NCI-H1105 (cell line): ENCODE results near the gene STXBP5.
"Not testable (repeated sequence)": the region's sequence is repeated elsewhere in the genome, so short reads cannot be mapped to it uniquely, and the experiment has no call there.

Experiments used
- DNase-seq: peaks from one replicate; lab custom pipeline; 2025; lab: John Stamatoyannopoulos, UW

Gene STXBP5

GRCh38 chr6:147246853-147247635 is 42.8 kb downstream of the STXBP5 start:
- DNase-seq = no peak

DNA sequence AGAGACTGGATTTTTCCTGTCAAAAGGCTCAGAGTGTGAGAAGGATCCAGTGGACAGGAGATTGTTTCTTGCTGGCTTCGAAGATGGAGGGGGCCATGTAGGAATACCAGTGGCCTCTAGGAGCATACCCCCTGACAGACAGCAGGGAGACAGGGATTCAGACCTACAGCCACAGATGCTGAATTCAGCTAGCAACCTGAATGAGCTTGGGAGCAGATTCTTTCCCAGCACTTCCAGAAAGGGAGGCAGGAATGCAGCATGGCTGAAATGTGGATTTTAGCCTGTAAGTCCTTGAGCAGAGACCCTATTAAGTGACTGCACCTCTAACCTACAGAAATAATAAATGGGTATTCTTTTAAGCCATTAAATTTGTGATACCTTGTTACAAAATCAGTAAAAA is 44.6 kb downstream of the STXBP5 start:
- DNase-seq = no peak

DNA sequence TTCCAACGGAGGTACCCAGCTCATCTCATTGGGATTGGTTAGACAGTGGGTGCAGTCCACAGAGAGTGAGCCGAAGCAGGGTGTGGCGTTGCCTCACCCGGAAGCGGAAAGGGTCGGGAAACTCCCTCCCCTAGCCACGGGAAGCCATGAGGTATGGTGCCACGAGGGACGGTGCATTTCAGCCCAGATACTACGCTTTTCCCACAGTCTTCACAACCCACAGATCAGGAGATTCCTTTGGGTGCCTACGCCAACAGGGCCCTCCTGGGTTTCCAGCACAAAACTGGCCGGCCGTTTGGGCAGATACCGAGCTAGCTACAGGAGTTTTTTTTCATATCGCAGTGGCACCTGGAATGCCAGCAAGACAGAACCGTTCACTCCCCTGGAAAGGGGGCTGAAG is 46.9 kb downstream of the STXBP5 start:
- DNase-seq = no peak

- not testable (repeated sequence) for DNase-seq
Observed at GRCh38 chr6:147254929-147255473, 50.8 kb downstream of the STXBP5 start.

- no peak for DNase-seq
Observed at GRCh38 chr6:147255948-147256674, 51.9 kb downstream of the STXBP5 start.

- no peak for DNase-seq
Observed at GRCh38 chr6:147257760-147258159, 53.5 kb downstream of the STXBP5 start.

- no peak for DNase-seq
Observed at GRCh38 chr6:147260091-147260490, 55.9 kb downstream of the STXBP5 start.

DNA sequence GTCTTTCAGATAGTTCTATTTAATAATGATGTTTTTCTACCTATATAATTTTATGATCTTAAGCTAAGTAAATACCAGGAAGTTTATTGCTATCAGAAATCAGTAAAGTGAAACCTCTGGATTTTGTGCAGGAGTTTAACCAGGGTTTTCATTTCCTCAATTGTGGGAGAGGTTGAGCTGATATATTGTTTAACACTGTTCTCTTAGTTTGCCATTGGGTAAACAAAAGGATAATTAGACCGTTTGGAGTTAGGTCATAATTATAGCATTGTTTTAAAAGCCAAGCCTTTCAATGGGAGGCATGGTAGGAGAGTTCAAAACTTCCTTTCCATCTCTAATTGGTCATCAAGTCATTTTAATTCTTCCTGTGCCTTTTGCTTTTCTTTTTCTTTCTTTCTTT is 58.7 kb downstream of the STXBP5 start:
- no peak for DNase-seq

DNA sequence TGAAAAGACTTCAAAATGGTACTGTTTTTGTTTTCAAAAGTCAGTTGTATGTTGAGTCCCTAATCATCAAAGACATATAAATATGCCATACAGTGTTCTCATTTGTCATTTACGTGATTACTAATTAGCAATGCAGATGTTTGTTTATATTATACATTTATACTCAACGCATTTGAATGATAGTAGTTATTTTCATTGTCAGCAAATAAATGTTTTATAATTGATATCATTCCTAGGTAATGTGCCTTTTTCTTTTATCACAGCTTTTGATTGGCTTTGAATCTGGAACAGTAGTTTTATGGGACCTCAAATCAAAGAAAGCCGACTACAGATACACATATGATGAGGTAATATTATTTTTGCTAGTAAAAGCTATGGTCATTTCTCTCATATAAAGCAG is 62.6 kb downstream of the STXBP5 start:
- no peak for DNase-seq

- DNase-seq = no peak
Observed at GRCh38 chr6:147267658-147268057, 63.4 kb downstream of the STXBP5 start.

- no peak for DNase-seq
Observed at GRCh38 chr6:147268254-147268653, 64.0 kb downstream of the STXBP5 start.

- DNase-seq = no peak
Observed at GRCh38 chr6:147274012-147274411, 69.8 kb downstream of the STXBP5 start.

DNA sequence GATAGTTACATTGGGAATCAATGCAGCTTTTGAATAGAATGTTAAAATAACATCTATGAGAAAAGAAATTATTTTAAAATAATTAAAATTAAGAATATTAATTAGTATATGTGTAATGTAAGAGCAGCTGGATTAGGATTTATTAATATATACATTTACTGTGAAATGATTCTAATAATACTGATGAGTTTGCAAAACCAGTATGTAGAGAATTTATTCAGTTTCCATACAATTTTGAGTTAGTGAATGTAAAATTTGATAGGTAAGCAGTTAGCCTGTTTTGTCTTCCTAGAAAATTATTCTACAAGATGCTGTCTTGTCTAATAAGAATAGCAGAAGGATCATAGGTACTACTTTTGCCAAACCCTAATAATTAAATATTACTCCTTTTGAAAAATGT is 70.6 kb downstream of the STXBP5 start:
- no peak for DNase-seq

- no peak for DNase-seq
Observed at GRCh38 chr6:147278891-147279290, 74.7 kb downstream of the STXBP5 start.

- DNase-seq = no peak
Observed at GRCh38 chr6:147279427-147279826, 75.2 kb downstream of the STXBP5 start.

- DNase-seq = no peak
Observed at GRCh38 chr6:147281895-147282565, 77.8 kb downstream of the STXBP5 start.

DNA sequence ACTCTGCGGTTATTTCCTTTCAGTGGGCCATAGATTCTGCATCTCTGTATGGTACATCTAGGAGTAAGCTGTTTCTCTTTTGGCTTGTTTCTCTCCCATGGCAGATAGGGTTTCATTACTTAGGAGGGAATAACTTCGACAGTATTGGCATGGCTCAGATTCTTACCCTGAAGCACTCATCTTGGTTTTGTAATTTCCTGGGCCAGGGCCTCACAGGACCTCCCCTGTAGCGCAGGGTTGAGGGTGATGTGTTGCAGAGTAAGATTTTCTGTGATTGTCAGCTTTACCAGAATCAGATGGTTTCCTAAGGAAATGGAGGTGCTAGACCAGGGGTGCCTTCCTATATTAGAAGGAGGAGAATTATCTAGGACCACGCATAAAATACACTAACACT is 78.3 kb downstream of the STXBP5 start:
- DNase-seq = no peak

GRCh38 chr6:147283460-147283859 is 79.2 kb downstream of the STXBP5 start:
- no peak for DNase-seq

- peak; percentile 13 for DNase-seq
Observed at GRCh38 chr6:147285087-147285855, 81.1 kb downstream of the STXBP5 start.

DNA sequence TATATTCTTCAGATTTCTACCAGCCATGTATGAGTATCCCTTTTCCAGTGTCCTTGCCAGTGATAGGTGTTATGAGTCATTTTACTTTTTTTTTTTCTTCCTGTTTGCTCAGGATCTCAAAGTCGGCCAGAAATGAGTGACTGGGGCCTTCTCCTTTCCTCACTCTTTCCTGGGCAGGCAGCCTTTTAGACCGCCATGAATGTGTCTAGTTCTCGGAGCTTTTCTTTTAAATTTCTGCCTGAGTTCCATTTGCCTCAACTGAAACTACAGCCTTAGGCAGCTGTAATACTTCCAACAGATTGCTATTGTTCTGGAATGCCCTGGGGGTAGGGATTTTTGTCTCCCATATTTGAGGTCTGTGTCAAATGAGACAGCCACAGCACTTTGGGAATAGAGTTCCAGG is 83.7 kb downstream of the STXBP5 start:
- no peak for DNase-seq

- no peak for DNase-seq
Observed at GRCh38 chr6:147297124-147297523, 92.9 kb downstream of the STXBP5 start.
